GM12878 (cell line): ENCODE measurements around the gene IDI2. TPM values are rescaled to one million over a fixed set of nuclear protein-coding genes. Genes with fewer than 3 reads are reported as not detected.

Source experiments
- ATAC-seq: fragments of 200-7000 bp; cut with Tn5 transposase; 3 replicates; pipeline ENCODE4 v1.9.1; 2020; ENCODE audit warnings: mild to moderate bottlenecking, moderate library complexity
- BruUV-seq: library from RNA; stranded (reverse); fragments of 400-500 nt; replicated peaks from 2 replicates; lab custom pipeline; 2021; lab: Mats Ljungman, UMichigan
- CTCF ChIA-PET: fragments of 300-600 bp; sonication (Branson Sonifier 250); formaldehyde crosslinking; extraction: SDS; loops from one replicate; lab custom pipeline; 2021; ENCODE audit warnings: inconsistent platforms; lab: Yijun Ruan, JAX
- POLR2A ChIA-PET: fragments of 350-600 bp; formaldehyde crosslinking; extraction: SDS; loops from one replicate; lab custom pipeline; 2021; ENCODE audit warnings: inconsistent platforms; lab: Charles Lee
- RAD21 ChIA-PET: fragments of 300-600 bp; sonication (Branson Sonifier 250); formaldehyde crosslinking; loops from one replicate; lab custom pipeline; 2023; ENCODE audit warnings: antibody characterized with exemption; ENCODE audit not compliant: unreplicated experiment; lab: Charles Lee
- SMC1A ChIA-PET: fragments of 300-600 bp; sonication (Branson Sonifier 250); formaldehyde crosslinking; loops from one replicate; lab custom pipeline; 2023; ENCODE audit not compliant: unreplicated experiment, uncharacterized antibody; lab: Charles Lee
- DNase-seq: peaks from one replicate; pipeline ENCODE4 v3.0.0-alpha.2; 2011; ENCODE audit warnings: low read depth, low spot score
- FAIRE-seq: peaks from 3 replicates; lab custom pipeline; 2011; peaks lifted over from hg19 to GRCh38; lab: Jason Lieb, UNC
- H2AFZ ChIP-seq: 2 replicates; pipeline ENCODE4 v1.6.0; 2011; ENCODE audit warnings: low read depth, low read length, control low read depth; ENCODE audit not compliant: control insufficient read depth
- H3K27ac ChIP-seq: 2 replicates; pipeline ENCODE4 v1.5.1; 2011; ENCODE audit warnings: control low read depth; ENCODE audit not compliant: control insufficient read depth, insufficient read depth
- H3K27me3 ChIP-seq, 2 experiments: replicated peaks in 1 of 2; 2 replicates each; pipeline versions ENCODE4 v1.6.0 to v1.6.1; 2011; ENCODE audit warnings: low read length in 1 of 2; ENCODE audit not compliant: control insufficient read depth in 2 of 2, insufficient read depth in 2 of 2
- H3K36me3 ChIP-seq, 2 experiments: 2 replicates each; pipeline ENCODE4 v1.5.1; 2011; ENCODE audit warnings: low read length in 1 of 2; ENCODE audit not compliant: control insufficient read depth in 2 of 2, insufficient read depth in 2 of 2
- H3K4me1 ChIP-seq: 2 replicates; pipeline ENCODE4 v1.6.1; 2011; ENCODE audit warnings: mild to moderate bottlenecking, low read length, moderate library complexity, mixed read lengths; ENCODE audit not compliant: control insufficient read depth, insufficient read depth
- H3K4me2 ChIP-seq: 2 replicates; pipeline ENCODE4 v1.6.0; 2011; ENCODE audit warnings: control low read depth; ENCODE audit not compliant: control insufficient read depth, insufficient read depth
- H3K4me3 ChIP-seq: fragments of 200-600 bp; sonication (generic); 2 replicates; pipeline ENCODE4 v1.5.1; 2016
- H3K79me2 ChIP-seq: 2 replicates; pipeline ENCODE4 v1.6.0; 2011; ENCODE audit warnings: low read length; ENCODE audit not compliant: control insufficient read depth, insufficient read depth
- H3K9ac ChIP-seq: 2 replicates; pipeline ENCODE4 v1.8.0; 2011; ENCODE audit warnings: low read length, control low read depth, mixed read lengths; ENCODE audit not compliant: control insufficient read depth, insufficient read depth
- H3K9me3 ChIP-seq: replicated peaks from 3 replicates; pipeline ENCODE4 v1.5.1; 2011; ENCODE audit warnings: mild to moderate bottlenecking, low read length; ENCODE audit not compliant: control insufficient read depth, insufficient read depth
- H4K20me1 ChIP-seq: 2 replicates; pipeline ENCODE4 v1.6.0; 2011; ENCODE audit not compliant: control insufficient read depth, insufficient read depth
- ATF7 ChIP-seq: fragments of 450-650 bp; IDR thresholded peaks from 2 replicates; pipeline ENCODE4 v1.6.1; 2016; ENCODE audit warnings: low read depth, mild to moderate bottlenecking
- BMI1 ChIP-seq: fragments of 450-650 bp; IDR thresholded peaks from 2 replicates; pipeline ENCODE4 v1.6.1; 2016; ENCODE audit warnings: mild to moderate bottlenecking, moderate library complexity, borderline replicate concordance
- BRCA1 ChIP-seq: IDR thresholded peaks from 2 replicates; pipeline ENCODE4 v1.6.1; 2011; ENCODE audit warnings: low read depth, low read length, improper control_type of control experiment
- CBX5 ChIP-seq: sonication (generic); IDR thresholded peaks from 2 replicates; pipeline ENCODE4 v1.6.1; 2016; ENCODE audit warnings: low read depth, moderate library complexity, mild to moderate bottlenecking, inconsistent platforms
- EED ChIP-seq: sonication (generic); IDR thresholded peaks from 2 replicates; pipeline ENCODE4 v1.6.1; 2016; ENCODE audit warnings: antibody characterized with exemption, low read depth
- HDAC6 ChIP-seq: fragments of 200-600 bp; sonication (generic); IDR thresholded peaks from one replicate; pipeline ENCODE4 v1.8.0; 2017; ENCODE audit warnings: antibody characterized with exemption; ENCODE audit not compliant: unreplicated experiment
- LARP7 ChIP-seq: fragments of 450-650 bp; IDR thresholded peaks from 2 replicates; pipeline ENCODE4 v1.6.1; 2017; ENCODE audit warnings: mild to moderate bottlenecking
- NFIC ChIP-seq: IDR thresholded peaks from 2 replicates; pipeline ENCODE4 v1.6.1; 2012; ENCODE audit warnings: low read depth, mild to moderate bottlenecking, inconsistent platforms, low read length, moderate library complexity
- POLR2A ChIP-seq: IDR thresholded peaks from 2 replicates; pipeline ENCODE4 v1.6.1; 2011; ENCODE audit warnings: low read depth, mild to moderate bottlenecking, low read length
- RELB ChIP-seq: fragments of 450-650 bp; IDR thresholded peaks from 2 replicates; pipeline ENCODE4 v1.6.1; 2017; ENCODE audit warnings: low read depth, mild to moderate bottlenecking, moderate library complexity
- RFX5 ChIP-seq: IDR thresholded peaks from 2 replicates; pipeline ENCODE4 v1.6.1; 2011; ENCODE audit warnings: low read depth, low read length, improper control_type of control experiment
- SMAD1 ChIP-seq: fragments of 450-650 bp; IDR thresholded peaks from 2 replicates; pipeline ENCODE4 v1.6.1; 2018; ENCODE audit warnings: mild to moderate bottlenecking, low read depth; ENCODE audit not compliant: partially characterized antibody
- STAT3 ChIP-seq: IDR thresholded peaks from 2 replicates; pipeline ENCODE4 v1.6.1; 2011; ENCODE audit warnings: low read depth, low read length, improper control_type of control experiment
- TCF12 ChIP-seq: IDR thresholded peaks from 2 replicates; pipeline ENCODE4 v1.6.1; 2011; ENCODE audit warnings: low read depth, mild to moderate bottlenecking, low read length
- USF1 ChIP-seq: IDR thresholded peaks from 2 replicates; pipeline ENCODE4 v1.6.1; 2011; ENCODE audit warnings: borderline replicate concordance, low read depth, mild to moderate bottlenecking, moderate library complexity, mixed read lengths, low read length; ENCODE audit not compliant: insufficient read depth; ENCODE audit errors: extremely low read length
- ZNF207 ChIP-seq: fragments of 450-650 bp; IDR thresholded peaks from 2 replicates; pipeline ENCODE4 v1.6.1; 2014; ENCODE audit warnings: antibody characterized with exemption, mild to moderate bottlenecking, borderline replicate concordance
- ZNF24 ChIP-seq: fragments of 450-650 bp; IDR thresholded peaks from 2 replicates; pipeline ENCODE4 v1.6.1; 2017; ENCODE audit warnings: antibody characterized with exemption, mild to moderate bottlenecking
- WGBS: methylation state at CpG from one replicate; pipeline ENCODE4 v1.1.6; 2016; ENCODE audit warnings: low lambda C conversion rate; ENCODE audit not compliant: insufficient replicate concordance, insufficient coverage; ENCODE audit errors: missing lambda C conversion rate; 5-methylcytosine and 5-hydroxymethylcytosine counted together
- in situ Hi-C: fragments of 300-500 bp; cut with MboI; formaldehyde crosslinking; loops from 9 replicates; pipeline ENCODE4 v1.14.3; 2018; ENCODE audit warnings: mixed read lengths
- intact Hi-C: fragments of 100-400 bp; cut with micrococcal nuclease; formaldehyde crosslinking; loops from one replicate; pipeline ENCODE4 v1.14.2; 2022; ENCODE audit not compliant: unreplicated experiment
- polyA plus RNA-seq, 11 experiments: library from polyadenylated mRNA; depleted of rRNA in 4 of 11; unstranded in 6 of 11; stranded (reverse) in 5 of 11; fragments of >200 nt; fragmentation: Nextera tagmentation in 4 of 11; fragmentation: Illumina TruSeq in 1 of 11; extraction: Ambion mirVana in 4 of 11; extraction: Trizol in 1 of 11; gene quantifications; 1 replicate in 1 of 11; 2 replicates in 10 of 11; pipeline versions ENCODE4 v1.2.1 to v1.2.3, GENCODE V29; 2011 to 2016; ENCODE audit warnings: inconsistent platforms in 2 of 11, missing spikeins in 2 of 11, low read depth in 1 of 11
- total RNA-seq, 4 experiments: library from RNA; depleted of rRNA in 3 of 4; stranded (reverse); fragments of >200 nt in 3 of 4; fragmentation: Illumina TruSeq in 1 of 4; extraction: Trizol in 1 of 4; gene quantifications; 2 replicates each; pipeline versions ENCODE4 v1.2.1 to v1.2.3, GENCODE V29; 2013 to 2021

Gene IDI2
- total and polyA plus RNA-seq, 10 of the 15 experiments (the other 5 are each of a cell fraction or from before 2014, with no cell fraction given), result 0.06 TPM; not detected in 9

DNA sequence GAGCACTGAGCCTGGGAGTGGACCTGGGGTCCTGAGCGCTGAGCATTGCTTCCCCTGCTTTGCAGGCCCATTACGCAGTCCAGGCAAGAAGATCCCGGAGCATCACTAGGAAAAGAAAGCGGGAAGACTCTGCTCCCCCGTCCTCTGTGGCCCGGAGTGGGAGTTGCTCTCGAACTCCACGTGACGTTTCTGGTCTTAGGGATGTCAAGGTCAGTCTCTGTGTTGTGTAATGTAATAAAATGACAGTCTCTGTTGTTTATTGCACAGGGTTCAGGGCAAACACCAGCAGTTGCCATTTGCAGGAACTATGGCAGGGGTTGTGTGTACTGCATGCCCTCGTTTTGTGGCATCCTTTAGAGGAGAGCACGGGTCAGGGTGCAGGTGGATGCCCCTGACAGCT is 10.0 kb downstream of the IDI2 start (continued):
- TF ChIP-seq RFX5 (no peak), STAT3 (no peak)

- FAIRE-seq, result no peak
- no peak overlapping the region for H2AFZ ChIP-seq
- DNase-seq, result no peak
- no peak for ATAC-seq
- CTCF ChIA-PET, result no interaction called here
- WGBS, result 95% methylated on average over 16 of the region's 16 CpGs
- BruUV-seq, result no TSS peak
- intact Hi-C loops, result no loop called here
- H3K9me3 ChIP-seq, result no peaks in the 10 kb centered on the region
- POLR2A ChIA-PET, result no interaction called here
- no peaks in the 10 kb centered on the region for H3K4me1 ChIP-seq
- no peak overlapping the region for H3K27ac ChIP-seq
- no peak overlapping the region for H3K9ac ChIP-seq
- RAD21 ChIA-PET, result no interaction called here
- in situ Hi-C loops, result no loop called here
- H3K79me2 ChIP-seq, result no peaks in the 10 kb centered on the region
- SMC1A ChIA-PET, result no interaction called here
- peaks cover 39 to 42% of the 10 kb centered on the region in 2 experiments; a peak in 3 of 4 replicates for H3K36me3 ChIP-seq
- no peaks in the 10 kb centered on the region for H4K20me1 ChIP-seq
- H3K4me3 ChIP-seq, result no peak overlapping the region
- H3K27me3 ChIP-seq, result no peaks in the 10 kb centered on the region
- 0 out of 2 replicates have a peak, but pooled peaks have one; percentile 33 for TF ChIP-seq POLR2A
- TF ChIP-seq BRCA1, result no peak
- H3K4me2 ChIP-seq, result no peak overlapping the region
Observed at GRCh38 chr10:1011696-1012095, 14.0 kb downstream of the IDI2 start.

DNA sequence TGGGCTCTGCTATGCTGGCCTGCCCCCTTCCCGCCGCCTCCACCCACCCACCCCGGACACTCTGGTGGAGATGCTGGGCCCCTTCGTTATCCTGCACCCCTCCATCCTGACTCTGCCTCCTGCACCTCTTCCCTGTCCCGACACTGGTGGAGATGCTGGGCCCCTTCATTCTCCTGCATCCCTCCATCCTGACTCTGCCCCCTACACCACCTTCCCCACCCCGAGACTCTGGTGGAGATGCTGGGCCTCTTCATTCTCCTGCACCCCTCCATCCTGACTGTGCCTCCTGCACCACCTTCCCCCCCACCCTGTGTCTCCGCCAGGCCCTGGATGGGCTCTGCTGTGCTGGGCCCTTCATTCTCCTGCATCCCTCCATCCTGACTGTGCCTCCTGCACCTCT is 15.0 kb downstream of the IDI2 start:
- no peaks in the 10 kb centered on the region for H3K27me3 ChIP-seq
- no peak for FAIRE-seq
- in situ Hi-C loops (no loop called here), intact Hi-C loops (no loop called here)
- no peak overlapping the region for H2AFZ ChIP-seq
- no peak overlapping the region for H3K27ac ChIP-seq
- no peak overlapping the region for H3K9ac ChIP-seq
- WGBS, result 100% methylated on average over 2 of the region's 7 CpGs
- POLR2A ChIA-PET, result no interaction called here
- H4K20me1 ChIP-seq, result no peaks in the 10 kb centered on the region
- no peak for DNase-seq
- CTCF ChIA-PET, result no interaction called here
- no peaks in the 10 kb centered on the region for H3K9me3 ChIP-seq
- no peaks in the 10 kb centered on the region for H3K4me1 ChIP-seq
- RAD21 ChIA-PET, result no interaction called here
- ATAC-seq, result no peak
- H3K4me2 ChIP-seq, result no peak overlapping the region
- SMC1A ChIA-PET, result no interaction called here
- no peaks in the 10 kb centered on the region for H3K79me2 ChIP-seq
- BruUV-seq, result no TSS peak
- peaks cover 41 to 43% of the 10 kb centered on the region in 2 experiments for H3K36me3 ChIP-seq
- no peak overlapping the region for H3K4me3 ChIP-seq
- no peak for TF ChIP-seq NFIC
- no peak for TF ChIP-seq SMAD1
- no peak for TF ChIP-seq LARP7
- no peak for TF ChIP-seq ZNF24
- TF ChIP-seq HDAC6, result no peak
- TF ChIP-seq USF1, result no peak
- TF ChIP-seq CBX5, result no peak
- TF ChIP-seq EED, result no peak
- TF ChIP-seq RELB, result no peak
- no peak for TF ChIP-seq BMI1
- TF ChIP-seq TCF12, result no peak
- no peak for TF ChIP-seq ZNF207
- TF ChIP-seq ATF7, result no peak
